Sciatic nerve (tissue), 2 donors: Measurements from ENCODE around the gene PCDHB11. TPM values are rescaled to one million over a fixed set of nuclear protein-coding genes. Genes with fewer than 3 reads are reported as not detected.
"Not testable (repeated sequence)": the region's sequence is repeated elsewhere in the genome, so short reads cannot be mapped to it uniquely, and the experiment has no call there.

Experiments used
- ATAC-seq: fragments of 200-7000 bp; cut with Tn5 transposase; one replicate; pipeline ENCODE4 v1.9.1; 2020; ENCODE audit warnings: mild to moderate bottlenecking, moderate library complexity
- DNase-seq: peaks from one replicate; pipeline ENCODE4 v3.0.0-alpha.2; 2020; ENCODE audit warnings: low spot score
- intact Hi-C: fragments of 100-400 bp; cut with DNase I; formaldehyde crosslinking; loops from one replicate; pipeline ENCODE4 v1.14.2; 2022
- total RNA-seq: library from RNA; stranded (reverse); fragmentation: NEBNext Ultra II Directional; extraction: Animal tissue kit (Norgen Biotek cat#: 25700); gene quantifications from one replicate; pipeline ENCODE4 v1.2.1, GENCODE V29; 2021
- donor health status: DM: no; HTN: no; CAD: no.
- donor health status: DM: no; HTN: no; CAD: no.

Gene PCDHB11
- total RNA-seq, 1 donor from 2014 or later = 9.9 TPM

DNA sequence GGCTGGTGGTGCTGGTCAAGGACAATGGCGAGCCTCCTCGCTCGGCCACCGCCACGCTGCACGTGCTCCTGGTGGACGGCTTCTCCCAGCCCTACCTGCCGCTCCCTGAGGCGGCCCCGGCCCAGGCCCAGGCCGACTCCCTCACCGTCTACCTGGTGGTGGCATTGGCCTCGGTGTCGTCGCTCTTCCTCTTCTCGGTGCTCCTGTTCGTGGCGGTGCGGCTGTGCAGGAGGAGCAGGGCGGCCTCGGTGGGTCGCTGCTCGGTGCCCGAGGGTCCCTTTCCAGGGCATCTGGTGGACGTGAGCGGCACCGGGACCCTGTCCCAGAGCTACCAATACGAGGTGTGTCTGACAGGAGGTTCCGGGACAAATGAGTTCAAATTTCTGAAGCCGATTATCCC is 26.0 kb downstream of the PCDHB11 start:
- intact Hi-C loops, ATAC-seq, DNase-seq: not testable (repeated sequence)

DNA sequence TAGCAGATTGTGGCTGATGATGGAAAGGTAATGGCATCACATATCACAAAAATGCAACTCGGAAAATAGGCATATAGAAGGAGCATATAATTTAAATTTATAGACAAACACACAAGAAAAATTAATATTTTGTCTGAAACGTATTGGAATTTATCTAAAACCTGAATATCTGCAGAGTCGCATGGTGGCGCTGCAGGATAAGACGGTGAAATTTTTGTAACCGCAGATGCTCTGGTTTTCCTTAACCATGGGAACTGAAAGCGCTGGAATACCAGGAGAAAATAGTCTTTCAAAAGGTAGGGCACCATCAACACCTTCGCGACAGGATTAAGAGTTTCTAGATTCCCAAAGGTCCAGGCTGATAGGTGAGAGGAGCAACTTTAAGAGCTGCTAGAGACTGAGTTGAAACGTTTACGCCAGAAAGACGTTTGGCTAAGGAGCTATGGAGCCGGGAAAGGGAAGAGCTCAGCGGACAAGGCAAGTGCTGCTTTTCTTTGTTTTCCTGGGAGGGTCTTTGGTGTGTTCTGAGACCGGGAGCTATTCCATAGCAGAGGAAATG is 34.8 kb downstream of the PCDHB11 start:
- DNase-seq = no peak
- ATAC-seq = no peak
- intact Hi-C loops = no loop called here

DNA sequence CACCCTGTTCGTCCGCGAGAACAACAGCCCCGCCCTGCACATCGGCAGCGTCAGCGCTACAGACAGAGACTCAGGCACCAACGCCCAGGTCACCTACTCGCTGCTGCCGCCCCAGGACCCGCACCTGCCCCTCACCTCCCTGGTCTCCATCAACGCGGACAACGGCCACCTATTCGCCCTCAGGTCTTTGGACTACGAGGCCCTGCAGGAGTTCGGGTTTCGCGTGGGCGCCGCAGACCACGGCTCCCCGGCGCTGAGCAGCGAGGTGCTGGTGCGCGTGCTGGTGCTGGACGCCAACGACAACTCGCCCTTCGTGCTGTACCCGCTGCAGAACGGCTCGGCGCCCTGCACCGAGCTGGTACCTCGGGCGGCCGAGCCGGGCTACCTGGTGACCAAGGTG is 36.5 kb downstream of the PCDHB11 start:
- ATAC-seq, DNase-seq, intact Hi-C loops: not testable (repeated sequence)

DNA sequence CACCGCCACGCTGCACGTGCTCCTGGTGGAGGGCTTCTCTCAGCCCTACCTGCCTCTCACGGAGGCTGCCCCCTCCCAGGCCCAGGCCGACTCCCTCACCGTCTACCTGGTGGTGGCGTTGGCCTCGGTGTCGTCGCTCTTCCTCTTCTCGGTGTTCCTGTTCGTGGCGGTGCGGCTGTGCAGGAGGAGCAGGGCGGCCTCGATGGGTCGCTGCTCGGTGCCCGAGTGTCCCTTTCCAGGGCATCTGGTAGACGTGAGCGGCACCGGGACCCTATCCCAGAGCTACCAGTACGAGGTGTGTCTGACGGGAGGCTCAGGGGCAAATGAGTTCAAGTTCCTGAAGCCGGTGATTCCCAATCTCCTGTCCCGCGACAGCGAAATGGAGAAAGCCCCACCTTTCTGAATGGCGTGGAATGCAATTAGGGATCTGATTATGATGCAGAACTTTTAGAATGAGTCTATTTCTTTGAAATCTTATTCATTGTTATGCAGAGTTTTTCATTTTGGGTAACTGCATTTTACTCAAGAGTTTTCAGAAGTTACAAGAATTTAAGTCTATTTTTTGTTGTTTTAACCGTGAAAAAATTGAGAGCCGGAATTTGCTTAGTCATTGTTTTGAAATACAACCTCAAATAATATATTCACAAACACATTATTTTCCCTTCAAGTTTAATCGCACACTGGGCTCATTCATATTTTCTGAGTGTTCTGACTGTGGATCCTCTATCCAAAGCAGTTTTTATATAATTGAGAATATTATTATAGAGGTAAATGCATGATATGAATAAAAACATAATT is 37.3 kb downstream of the PCDHB11 start:
- intact Hi-C loops = no loop called here
- DNase-seq = no peak
- ATAC-seq = no peak

DNA sequence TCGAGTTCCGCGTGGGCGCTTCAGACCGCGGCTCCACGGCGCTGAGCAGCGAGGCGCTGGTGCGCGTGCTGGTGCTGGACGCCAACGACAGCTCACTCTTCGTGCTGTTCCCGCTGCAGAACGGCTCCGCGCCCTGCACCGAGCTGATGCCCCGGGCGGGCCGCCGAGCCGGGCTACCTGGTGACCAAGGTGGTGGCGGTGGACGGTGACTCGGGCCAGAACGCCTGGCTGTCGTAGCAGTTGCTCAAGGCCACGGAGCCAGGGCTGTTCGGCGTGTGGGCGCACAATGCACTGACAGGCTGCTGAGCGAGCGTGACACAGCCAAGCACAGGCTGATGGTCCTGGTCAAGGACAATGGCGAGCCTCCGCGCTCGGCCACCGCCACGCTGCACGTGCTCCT is 42.1 kb downstream of the PCDHB11 start:
- ATAC-seq (no peak), DNase-seq (no peak)
- intact Hi-C loops = no loop called here

DNA sequence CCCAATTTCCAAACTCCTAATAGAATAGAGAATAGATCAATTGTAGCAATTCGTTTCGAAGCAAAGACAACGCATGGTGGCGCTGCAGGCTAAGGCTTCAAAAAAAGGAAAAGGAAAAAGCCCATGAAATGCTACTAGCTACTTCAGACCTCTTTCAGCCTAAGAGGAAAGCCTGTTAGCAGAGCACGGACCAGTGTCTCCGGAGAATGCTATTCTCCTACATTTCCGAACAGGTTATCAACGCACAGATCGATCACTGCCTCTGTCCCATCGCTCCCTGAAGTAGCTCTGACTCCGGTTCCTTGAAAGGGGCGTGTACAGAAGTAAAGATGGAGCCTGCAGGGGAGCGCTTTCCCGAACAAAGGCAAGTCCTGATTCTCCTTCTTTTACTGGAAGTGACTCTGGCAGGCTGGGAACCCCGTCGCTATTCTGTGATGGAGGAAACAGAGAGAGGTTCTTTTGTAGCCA is 45.9 kb downstream of the PCDHB11 start, which contains the start of gene PCDHB15:
Gene PCDHB15, plus strand, starts transcription at position 146 of the 468 bp plus-strand sequence. Its CDS starts 184 bp downstream, at position 330.
- no peak for ATAC-seq
- no peak for DNase-seq
- intact Hi-C loops = no loop called here

DNA sequence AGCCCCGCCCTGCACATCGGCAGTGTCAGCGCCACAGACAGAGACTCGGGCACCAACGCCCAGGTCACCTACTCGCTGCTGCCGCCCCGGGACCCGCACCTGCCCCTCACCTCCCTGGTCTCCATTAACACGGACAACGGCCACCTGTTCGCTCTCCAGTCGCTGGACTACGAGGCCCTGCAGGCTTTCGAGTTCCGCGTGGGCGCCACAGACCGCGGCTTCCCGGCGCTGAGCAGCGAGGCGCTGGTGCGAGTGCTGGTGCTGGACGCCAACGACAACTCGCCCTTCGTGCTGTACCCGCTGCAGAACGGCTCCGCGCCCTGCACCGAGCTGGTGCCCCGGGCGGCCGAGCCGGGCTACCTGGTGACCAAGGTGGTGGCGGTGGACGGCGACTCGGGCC is 47.5 kb downstream of the PCDHB11 start:
- ATAC-seq, DNase-seq, intact Hi-C loops: not testable (repeated sequence)

DNA sequence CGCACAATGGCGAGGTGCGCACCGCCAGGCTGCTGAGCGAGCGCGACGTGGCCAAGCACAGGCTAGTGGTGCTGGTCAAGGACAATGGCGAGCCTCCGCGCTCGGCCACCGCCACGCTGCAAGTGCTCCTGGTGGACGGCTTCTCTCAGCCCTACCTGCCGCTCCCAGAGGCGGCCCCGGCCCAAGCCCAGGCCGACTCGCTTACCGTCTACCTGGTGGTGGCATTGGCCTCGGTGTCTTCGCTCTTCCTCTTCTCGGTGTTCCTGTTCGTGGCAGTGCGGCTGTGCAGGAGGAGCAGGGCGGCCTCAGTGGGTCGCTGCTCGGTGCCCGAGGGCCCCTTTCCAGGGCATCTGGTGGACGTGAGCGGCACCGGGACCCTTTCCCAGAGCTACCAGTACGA is 48.0 kb downstream of the PCDHB11 start:
- not testable (repeated sequence) for ATAC-seq, DNase-seq

DNA sequence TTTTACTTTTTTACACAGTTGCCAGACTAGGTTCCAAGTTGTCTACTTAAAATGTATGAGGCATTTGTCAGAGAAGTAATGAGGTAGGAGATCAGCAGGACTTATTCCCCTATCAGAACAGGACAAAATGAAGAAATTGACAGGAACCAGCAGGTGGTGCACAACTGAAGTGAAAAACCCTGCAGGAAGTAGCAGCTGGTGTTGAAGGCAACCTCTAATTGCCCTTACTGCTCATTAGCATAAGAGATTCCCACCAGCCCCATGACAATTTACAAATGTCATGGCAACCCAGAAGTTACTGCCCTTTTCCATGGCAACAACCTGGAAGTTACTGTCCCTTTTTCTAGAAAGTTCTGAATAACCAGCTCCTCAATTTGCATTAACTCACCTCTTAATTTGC is 51.1 kb downstream of the PCDHB11 start:
- intact Hi-C loops = no loop called here
- no peak for ATAC-seq

More for the DNA sequence above, 48.0 kb downstream of the PCDHB11 start:
- intact Hi-C loops = not testable (repeated sequence)

More for the DNA sequence above, 51.1 kb downstream of the PCDHB11 start:
- DNase-seq = no peak

Other genes starting within 250 kb of the PCDHB11 start
- gene PCDHAC2, start 233.2 kb upstream of the PCDHB11 start, total RNA-seq = 2.4 TPM
- gene PCDHB1, start 148.3 kb upstream of the PCDHB11 start, total RNA-seq = 0.09 TPM
- gene PCDHB2, start 105.0 kb upstream of the PCDHB11 start, total RNA-seq = 3.8 TPM
- gene PCDHB3, start 99.2 kb upstream of the PCDHB11 start, total RNA-seq = 4.5 TPM
- 12.2 TPM for gene PCDHB4, start 77.8 kb upstream of the PCDHB11 start, total RNA-seq
- 4.4 TPM for gene PCDHB5, start 64.4 kb upstream of the PCDHB11 start, total RNA-seq
- gene PCDHB6, start 49.6 kb upstream of the PCDHB11 start, total RNA-seq = 2.4 TPM
- gene PCDHB7, start 27.0 kb upstream of the PCDHB11 start, total RNA-seq = 5.0 TPM
- 4.5 TPM for gene PCDHB8, start 21.8 kb upstream of the PCDHB11 start, total RNA-seq
- 9.5 TPM for gene PCDHB16, start 17.2 kb upstream of the PCDHB11 start, total RNA-seq
- 3.7 TPM for gene PCDHB9, start 12.5 kb upstream of the PCDHB11 start, total RNA-seq
- gene PCDHB10, start 7.3 kb upstream of the PCDHB11 start, total RNA-seq = 5.3 TPM
- gene PCDHB12, start 9.1 kb downstream of the PCDHB11 start, total RNA-seq = 6.6 TPM
- 4.9 TPM for gene PCDHB13, start 14.3 kb downstream of the PCDHB11 start, total RNA-seq
- gene PCDHB14, start 23.7 kb downstream of the PCDHB11 start, total RNA-seq = 5.3 TPM
- 7.3 TPM for gene PCDHB15, start 45.8 kb downstream of the PCDHB11 start, total RNA-seq
- gene SLC25A2, start 104.4 kb downstream of the PCDHB11 start, total RNA-seq = 1.4 TPM
- gene TAF7, start 121.2 kb downstream of the PCDHB11 start, total RNA-seq = 84.3 TPM
- gene PCDHGA1, start 130.9 kb downstream of the PCDHB11 start, total RNA-seq = 1.4 TPM
- gene PCDHGA2, start 139.1 kb downstream of the PCDHB11 start, total RNA-seq = 13.5 TPM
- 6.7 TPM for gene PCDHGA3, start 144.2 kb downstream of the PCDHB11 start, total RNA-seq
- 7.8 TPM for gene PCDHGB1, start 150.5 kb downstream of the PCDHB11 start, total RNA-seq
- gene PCDHGA4, start 155.4 kb downstream of the PCDHB11 start, total RNA-seq = 10.6 TPM
- 10.2 TPM for gene PCDHGB2, start 160.4 kb downstream of the PCDHB11 start, total RNA-seq
- 8.8 TPM for gene PCDHGA5, start 164.5 kb downstream of the PCDHB11 start, total RNA-seq
- 9.7 TPM for gene PCDHGB3, start 170.6 kb downstream of the PCDHB11 start, total RNA-seq
- 10.3 TPM for gene PCDHGA6, start 174.3 kb downstream of the PCDHB11 start, total RNA-seq
- 7.3 TPM for gene PCDHGA7, start 183.1 kb downstream of the PCDHB11 start, total RNA-seq
- gene PCDHGB4, start 188.1 kb downstream of the PCDHB11 start, total RNA-seq = 9.0 TPM
- gene PCDHGA8, start 193.0 kb downstream of the PCDHB11 start, total RNA-seq = 5.3 TPM
- gene PCDHGB5, start 198.3 kb downstream of the PCDHB11 start, total RNA-seq = 16.3 TPM
- 10.7 TPM for gene PCDHGA9, start 203.2 kb downstream of the PCDHB11 start, total RNA-seq
- gene PCDHGB6, start 208.4 kb downstream of the PCDHB11 start, total RNA-seq = 12.4 TPM
- gene PCDHGA10, start 213.4 kb downstream of the PCDHB11 start, total RNA-seq = 8.9 TPM
- 18.9 TPM for gene PCDHGB7, start 218.1 kb downstream of the PCDHB11 start, total RNA-seq
- 7.8 TPM for gene PCDHGA11, start 221.4 kb downstream of the PCDHB11 start, total RNA-seq
- gene PCDHGA12, start 230.9 kb downstream of the PCDHB11 start, total RNA-seq = 12.1 TPM